HFFc6 (cell line): ENCODE results near the gene PTPRM. TPM values are rescaled to one million over a fixed set of nuclear protein-coding genes. Genes with fewer than 3 reads are reported as not detected.

Experiments used
- DNase-seq: peaks from one replicate; pipeline ENCODE4 v3.0.0-alpha.2; 2018
- H3K27ac Mint-ChIP-seq: 2 replicates; pipeline ENCODE4 v1.8.0; 2020; ENCODE audit warnings: mild to moderate bottlenecking, mixed read lengths
- H3K27me3 Mint-ChIP-seq: 2 replicates; pipeline ENCODE4 v1.8.0; 2021; ENCODE audit warnings: mild to moderate bottlenecking, moderate library complexity, mixed read lengths; ENCODE audit not compliant: insufficient read depth
- H3K36me3 Mint-ChIP-seq: 2 replicates; pipeline ENCODE4 v1.8.0; 2021; ENCODE audit warnings: low read depth, mixed read lengths
- H3K4me1 Mint-ChIP-seq: 2 replicates; pipeline ENCODE4 v1.8.0; 2020; ENCODE audit warnings: low read depth, mixed read lengths
- H3K4me3 Mint-ChIP-seq: 2 replicates; pipeline ENCODE4 v1.8.0; 2020; ENCODE audit warnings: mild to moderate bottlenecking, moderate library complexity, mixed read lengths
- H3K9me3 Mint-ChIP-seq: 2 replicates; pipeline ENCODE4 v1.8.0; 2020; ENCODE audit warnings: mild to moderate bottlenecking, mixed read lengths
- CTCF ChIP-seq: fragments of 200-600 bp; sonication (generic); IDR thresholded peaks from 2 replicates; pipeline ENCODE4 v1.5.0; 2021; ENCODE audit warnings: antibody characterized with exemption, mild to moderate bottlenecking
- total RNA-seq, 6 experiments: library from RNA; stranded (reverse); fragmentation: NEBNext Ultra II Directional; extraction: Animal tissue kit (Norgen Biotek cat#: 25700); gene quantifications; 2 replicates in 1 of 6; 3 replicates in 5 of 6; pipeline ENCODE4 v1.2.3, GENCODE V29; 2021

The PTPRM gene
- total RNA-seq, 6 experiments from 2014 or later: 39.4 to 49.8 (median 43.8) TPM

- DNase-seq: no peak
- no peaks in the 10 kb centered on the region for H3K27me3 Mint-ChIP-seq
- H3K9me3 Mint-ChIP-seq: no peaks in the 10 kb centered on the region
- peaks cover 13% of the 10 kb centered on the region for H3K36me3 Mint-ChIP-seq
- H3K27ac Mint-ChIP-seq: no peak overlapping the region; the same call in 1 of the 2 replicates
- H3K4me3 Mint-ChIP-seq: no peak overlapping the region
- peaks cover 52% of the 10 kb centered on the region for H3K4me1 Mint-ChIP-seq
- TF ChIP-seq CTCF: no peak
Measured at GRCh38 chr18:7901657-7902056, 334.5 kb downstream of the PTPRM start.

GRCh38 chr18:7902399-7902839 lies 335.3 kb downstream of the PTPRM start:
- Mint-ChIP-seq H3K36me3 (peaks cover 14% of the 10 kb centered on the region), H3K4me3 (peak overlapping the region; percentile 83), H3K27ac (peak overlapping the region; percentile 90), H3K4me1 (peaks cover 51% of the 10 kb centered on the region), H3K27me3 (no peaks in the 10 kb centered on the region), H3K9me3 (no peaks in the 10 kb centered on the region)
- peak; percentile 49 for DNase-seq
- TF ChIP-seq CTCF: no peak

- Mint-ChIP-seq H3K4me1 (peaks cover 51% of the 10 kb centered on the region), H3K36me3 (peaks cover 14% of the 10 kb centered on the region), H3K9me3 (no peaks in the 10 kb centered on the region), H3K27ac (peak overlapping the region; percentile 65), H3K4me3 (peak overlapping the region; percentile 5; the same call in 1 of the 2 replicates), H3K27me3 (no peaks in the 10 kb centered on the region)
- no peak for TF ChIP-seq CTCF
- DNase-seq: peak; percentile 70
Measured at GRCh38 chr18:7904529-7904928, 337.4 kb downstream of the PTPRM start.

- peaks cover 21% of the 10 kb centered on the region for H3K36me3 Mint-ChIP-seq
- no peaks in the 10 kb centered on the region for H3K27me3 Mint-ChIP-seq
- no peak for DNase-seq
- no peak for TF ChIP-seq CTCF
- no peak overlapping the region for H3K4me3 Mint-ChIP-seq
- no peak overlapping the region for H3K27ac Mint-ChIP-seq
- no peaks in the 10 kb centered on the region for H3K9me3 Mint-ChIP-seq
- H3K4me1 Mint-ChIP-seq: peaks cover 22% of the 10 kb centered on the region
Measured at GRCh38 chr18:7908681-7909299, 341.7 kb downstream of the PTPRM start.

- Mint-ChIP-seq H3K27me3 (no peaks in the 10 kb centered on the region; the same call in 1 of the 2 replicates), H3K36me3 (peaks cover 9% of the 10 kb centered on the region; the same call in 1 of the 2 replicates), H3K27ac (no peak overlapping the region), H3K4me1 (peaks cover 20% of the 10 kb centered on the region), H3K9me3 (no peaks in the 10 kb centered on the region; the same call in 1 of the 2 replicates), H3K4me3 (no peak overlapping the region)
- TF ChIP-seq CTCF: no peak
- DNase-seq: no peak
Measured at GRCh38 chr18:7914834-7915670, 347.9 kb downstream of the PTPRM start.
